ENCODE measurements around the gene VPS36. TPM values are rescaled to one million over a fixed set of nuclear protein-coding genes. Genes with fewer than 3 reads are reported as not detected.

The VPS36 gene
- total and polyA plus RNA-seq, 7 experiments from 2014 or later, result 23.1 to 53.7 (median 47.3) TPM

GRCh38 chr13:52395704-52396103 lies 54.7 kb downstream of the VPS36 start:
- POLR2A ChIA-PET, result no interaction called here

GRCh38 chr13:52394586-52394985 lies 55.8 kb downstream of the VPS36 start:
- ChIA-PET POLR2A (no interaction called here), CTCF (no interaction called here)
- intact Hi-C loops (cut with micrococcal nuclease), result no loop called here
- Histone ChIP-seq H3K27me3 (ENCODE audit: control insufficient read depth in 2 of 2, insufficient read depth in 2 of 2, low read length in 2 of 2) (no peaks in the 10 kb centered on the region), H3K4me1 (ENCODE audit: control insufficient read depth in 2 of 2, insufficient read depth in 2 of 2, low read length in 2 of 2) (no peaks in the 10 kb centered on the region), H3K4me3 (ENCODE audit: low read length) (no peak overlapping the region), H3K9me3 (ENCODE audit: control insufficient read depth in 2 of 3, low read length in 3 of 3) (no peaks in the 10 kb centered on the region), H3K36me3 (ENCODE audit: control insufficient read depth in 2 of 3, insufficient read depth in 3 of 3, low read length in 3 of 3) (no peaks in the 10 kb centered on the region), H3K27ac (ENCODE audit: low read depth, low read length) (no peak overlapping the region)
- Mint-ChIP-seq H3K4me3 (no peak overlapping the region), H3K36me3 (peaks cover 0 to 10% (median 0%) of the 10 kb centered on the region in 5 donors), H3K4me1 (peaks cover 0 to 2% (median 0%) of the 10 kb centered on the region in 7 donors), H3K9me3 (peaks cover 0 to 1% (median 0%) of the 10 kb centered on the region in 11 donors), H3K27ac (no peak overlapping the region), H3K27me3 (peaks cover 0 to 15% (median 11%) of the 10 kb centered on the region in 5 donors)
- ATAC-seq (no peak), DNase-seq (no peak)

More at GRCh38 chr13:52395704-52396103, 54.7 kb downstream of the VPS36 start:
- H3K4me1 Mint-ChIP-seq, result peaks cover 0 to 2% (median 0%) of the 10 kb centered on the region in 7 donors
- no peak overlapping the region for H3K27ac ChIP-seq (ENCODE audit: low read depth, low read length)
- no peaks in the 10 kb centered on the region for H3K36me3 ChIP-seq (ENCODE audit: control insufficient read depth in 2 of 3, insufficient read depth in 3 of 3, low read length in 3 of 3)
- peaks cover 0 to 1% (median 0%) of the 10 kb centered on the region in 11 donors for H3K9me3 Mint-ChIP-seq
- H3K27ac Mint-ChIP-seq, result no peak overlapping the region
- CTCF ChIA-PET, result no interaction called here
- H3K4me1 ChIP-seq (ENCODE audit: control insufficient read depth in 2 of 2, insufficient read depth in 2 of 2, low read length in 2 of 2), result no peaks in the 10 kb centered on the region
- no peak overlapping the region for H3K4me3 Mint-ChIP-seq
- H3K27me3 ChIP-seq (ENCODE audit: control insufficient read depth in 2 of 2, insufficient read depth in 2 of 2, low read length in 2 of 2), result no peaks in the 10 kb centered on the region
- H3K27me3 Mint-ChIP-seq, result peaks cover 5 to 20% (median 15%) of the 10 kb centered on the region in 5 donors
- intact Hi-C loops (cut with micrococcal nuclease), result no loop called here
- DNase-seq (no peak), ATAC-seq (no peak)
- H3K36me3 Mint-ChIP-seq, result peaks cover 0 to 10% (median 0%) of the 10 kb centered on the region in 5 donors
- H3K4me3 ChIP-seq (ENCODE audit: low read length), result no peak overlapping the region
- H3K9me3 ChIP-seq (ENCODE audit: control insufficient read depth in 2 of 3, low read length in 3 of 3), result no peaks in the 10 kb centered on the region

GRCh38 chr13:52393572-52394357 lies 56.7 kb downstream of the VPS36 start:
- Histone ChIP-seq H3K36me3 (ENCODE audit: control insufficient read depth in 2 of 3, insufficient read depth in 3 of 3, low read length in 3 of 3) (no peaks in the 10 kb centered on the region), H3K9me3 (ENCODE audit: control insufficient read depth in 2 of 3, low read length in 3 of 3) (no peaks in the 10 kb centered on the region), H3K4me3 (ENCODE audit: low read length) (no peak overlapping the region), H3K4me1 (ENCODE audit: control insufficient read depth in 2 of 2, insufficient read depth in 2 of 2, low read length in 2 of 2) (no peaks in the 10 kb centered on the region), H3K27me3 (ENCODE audit: control insufficient read depth in 2 of 2, insufficient read depth in 2 of 2, low read length in 2 of 2) (no peaks in the 10 kb centered on the region), H3K27ac (ENCODE audit: low read depth, low read length) (no peak overlapping the region)
- H3K36me3 Mint-ChIP-seq, result peaks cover 0 to 10% (median 0%) of the 10 kb centered on the region in 5 donors
- CTCF ChIA-PET, result no interaction called here
- peaks cover 0 to 15% (median 11%) of the 10 kb centered on the region in 5 donors for H3K27me3 Mint-ChIP-seq
- POLR2A ChIA-PET, result no interaction called here
- intact Hi-C loops (cut with micrococcal nuclease), result no loop called here
- no peak for ATAC-seq
- no peak overlapping the region for H3K27ac Mint-ChIP-seq
- DNase-seq, result no peak
- H3K4me1 Mint-ChIP-seq, result peaks cover 0 to 2% (median 0%) of the 10 kb centered on the region in 7 donors
- peaks cover 0 to 1% (median 0%) of the 10 kb centered on the region in 11 donors for H3K9me3 Mint-ChIP-seq
- no peak overlapping the region for H3K4me3 Mint-ChIP-seq

GRCh38 chr13:52387721-52388120 lies 62.7 kb downstream of the VPS36 start:
- Mint-ChIP-seq H3K4me1 (no peaks in the 10 kb centered on the region), H3K4me3 (no peak overlapping the region), H3K9me3 (peaks cover 0 to 1% (median 0%) of the 10 kb centered on the region in 11 donors), H3K27me3 (no peaks in the 10 kb centered on the region), H3K27ac (no peak overlapping the region), H3K36me3 (peaks cover 0 to 5% (median 0%) of the 10 kb centered on the region in 5 donors)
- Histone ChIP-seq H3K36me3 (ENCODE audit: control insufficient read depth in 2 of 3, insufficient read depth in 3 of 3, low read length in 3 of 3) (no peaks in the 10 kb centered on the region), H3K27ac (ENCODE audit: low read depth, low read length) (no peak overlapping the region), H3K4me3 (ENCODE audit: low read length) (no peak overlapping the region), H3K27me3 (ENCODE audit: control insufficient read depth in 2 of 2, insufficient read depth in 2 of 2, low read length in 2 of 2) (no peaks in the 10 kb centered on the region), H3K4me1 (ENCODE audit: control insufficient read depth in 2 of 2, insufficient read depth in 2 of 2, low read length in 2 of 2) (no peaks in the 10 kb centered on the region), H3K9me3 (ENCODE audit: control insufficient read depth in 2 of 3, low read length in 3 of 3) (no peaks in the 10 kb centered on the region)
- no peak for DNase-seq
- ATAC-seq, result no peak
- ChIA-PET POLR2A (no interaction called here), CTCF (no interaction called here)
- intact Hi-C loops (cut with micrococcal nuclease), result no loop called here

- H3K9me3 ChIP-seq (ENCODE audit: control insufficient read depth in 2 of 3, low read length in 3 of 3), result no peaks in the 10 kb centered on the region
- DNase-seq (no peak), ATAC-seq (no peak)
- ChIA-PET CTCF (no interaction called here), POLR2A (no interaction called here)
- Mint-ChIP-seq H3K4me3 (no peak overlapping the region), H3K27me3 (no peaks in the 10 kb centered on the region), H3K36me3 (peaks cover 0 to 1% (median 0%) of the 10 kb centered on the region in 5 donors), H3K4me1 (no peaks in the 10 kb centered on the region), H3K9me3 (peaks cover 0 to under 1% (median 0%) of the 10 kb centered on the region in 11 donors), H3K27ac (no peak overlapping the region)
- no peak overlapping the region for H3K27ac ChIP-seq (ENCODE audit: low read depth, low read length)
- no peaks in the 10 kb centered on the region for H3K36me3 ChIP-seq (ENCODE audit: control insufficient read depth in 2 of 3, insufficient read depth in 3 of 3, low read length in 3 of 3)
- H3K4me3 ChIP-seq (ENCODE audit: low read length), result no peak overlapping the region
- no peaks in the 10 kb centered on the region for H3K27me3 ChIP-seq (ENCODE audit: control insufficient read depth in 2 of 2, insufficient read depth in 2 of 2, low read length in 2 of 2)
- H3K4me1 ChIP-seq (ENCODE audit: control insufficient read depth in 2 of 2, insufficient read depth in 2 of 2, low read length in 2 of 2), result no peaks in the 10 kb centered on the region
- intact Hi-C loops (cut with micrococcal nuclease), result no loop called here
Observed at GRCh38 chr13:52385870-52386269, 64.6 kb downstream of the VPS36 start.

- Mint-ChIP-seq H3K4me3 (no peak overlapping the region), H3K9me3 (no peaks in the 10 kb centered on the region), H3K27ac (no peak overlapping the region), H3K4me1 (no peaks in the 10 kb centered on the region), H3K36me3 (peaks cover 0 to 3% (median 0%) of the 10 kb centered on the region in 5 donors), H3K27me3 (no peaks in the 10 kb centered on the region)
- POLR2A ChIA-PET, result no interaction called here
- no peaks in the 10 kb centered on the region for H3K36me3 ChIP-seq (ENCODE audit: control insufficient read depth in 2 of 3, insufficient read depth in 3 of 3, low read length in 3 of 3)
- H3K27me3 ChIP-seq (ENCODE audit: control insufficient read depth in 2 of 2, insufficient read depth in 2 of 2, low read length in 2 of 2), result no peaks in the 10 kb centered on the region
- ATAC-seq (no peak), DNase-seq (no peak)
- CTCF ChIA-PET, result no interaction called here
- H3K9me3 ChIP-seq (ENCODE audit: control insufficient read depth in 2 of 3, low read length in 3 of 3), result no peaks in the 10 kb centered on the region
- no peaks in the 10 kb centered on the region for H3K4me1 ChIP-seq (ENCODE audit: control insufficient read depth in 2 of 2, insufficient read depth in 2 of 2, low read length in 2 of 2)
- no peak overlapping the region for H3K27ac ChIP-seq (ENCODE audit: low read depth, low read length)
- intact Hi-C loops (cut with micrococcal nuclease), result no loop called here
- H3K4me3 ChIP-seq (ENCODE audit: low read length), result no peak overlapping the region
Observed at GRCh38 chr13:52383366-52383765, 67.1 kb downstream of the VPS36 start.

- intact Hi-C loops (cut with micrococcal nuclease), result no loop called here
- no peaks in the 10 kb centered on the region for H3K9me3 ChIP-seq (ENCODE audit: control insufficient read depth in 2 of 3, low read length in 3 of 3)
- Mint-ChIP-seq H3K27ac (no peak overlapping the region), H3K27me3 (no peaks in the 10 kb centered on the region), H3K9me3 (peaks cover 0 to 2% (median 0%) of the 10 kb centered on the region in 11 donors), H3K4me1 (no peaks in the 10 kb centered on the region), H3K4me3 (no peak overlapping the region), H3K36me3 (peaks cover 0 to 4% (median 0%) of the 10 kb centered on the region in 5 donors)
- no peaks in the 10 kb centered on the region for H3K36me3 ChIP-seq (ENCODE audit: control insufficient read depth in 2 of 3, insufficient read depth in 3 of 3, low read length in 3 of 3)
- DNase-seq (no peak), ATAC-seq (no peak)
- ChIA-PET POLR2A (no interaction called here), CTCF (no interaction called here)
- no peak overlapping the region for H3K27ac ChIP-seq (ENCODE audit: low read depth, low read length)
- no peak overlapping the region for H3K4me3 ChIP-seq (ENCODE audit: low read length)
- no peaks in the 10 kb centered on the region for H3K27me3 ChIP-seq (ENCODE audit: control insufficient read depth in 2 of 2, insufficient read depth in 2 of 2, low read length in 2 of 2)
- H3K4me1 ChIP-seq (ENCODE audit: control insufficient read depth in 2 of 2, insufficient read depth in 2 of 2, low read length in 2 of 2), result no peaks in the 10 kb centered on the region
Observed at GRCh38 chr13:52378312-52378711, 72.1 kb downstream of the VPS36 start.
